H1 (cell line): Measurements from ENCODE around the gene ERLEC1. TPM values are rescaled to one million over a fixed set of nuclear protein-coding genes. Genes with fewer than 3 reads are reported as not detected.

Experiments
- KDM5A ChIP-seq: fragments of 200-600 bp; IDR thresholded peaks from 2 replicates; pipeline ENCODE4 v1.7.1; 2012; ENCODE audit warnings: mild to moderate bottlenecking, low read length, inconsistent platforms, mixed read lengths
- polyA plus RNA-seq, 7 experiments: library from polyadenylated mRNA; depleted of rRNA in 3 of 7; stranded (reverse) in 5 of 7; unstranded in 2 of 7; fragments of >200 nt in 5 of 7; fragments of 200-250 nt in 2 of 7; gene quantifications; 1 replicate in 5 of 7; 2 replicates in 1 of 7; 4 replicates in 1 of 7; pipeline versions ENCODE4 v1.2.1 to v1.2.3, GENCODE V29; 2011 to 2013; ENCODE audit warnings: missing spikeins in 2 of 7, mixed read lengths in 2 of 7
- total RNA-seq: library from RNA; stranded (reverse); fragmentation: NEBNext Ultra II Directional; extraction: Animal tissue kit (Norgen Biotek cat#: 25700); gene quantifications from 2 replicates; pipeline ENCODE4 v1.2.1, GENCODE V29; 2021
- TF ChIP-seq, protein P1 (sequence below): fragments of 300-600 bp; sonication (generic); IDR thresholded peaks from 2 replicates; pipeline ENCODE4 v1.7.1; 2012; ENCODE audit warnings: low read length, moderate library complexity, mild to moderate bottlenecking, inconsistent platforms; ENCODE audit not compliant: insufficient replicate concordance

Gene ERLEC1
- total and polyA plus RNA-seq, 2 of the 8 experiments (the other 6 are each of a cell fraction or from before 2014, with no cell fraction given): 12.9 to 26.7 TPM

GRCh38 chr2:53818854-53819435 is 32.1 kb downstream of the ERLEC1 start (continued):
- TF ChIP-seq, protein P1, sequence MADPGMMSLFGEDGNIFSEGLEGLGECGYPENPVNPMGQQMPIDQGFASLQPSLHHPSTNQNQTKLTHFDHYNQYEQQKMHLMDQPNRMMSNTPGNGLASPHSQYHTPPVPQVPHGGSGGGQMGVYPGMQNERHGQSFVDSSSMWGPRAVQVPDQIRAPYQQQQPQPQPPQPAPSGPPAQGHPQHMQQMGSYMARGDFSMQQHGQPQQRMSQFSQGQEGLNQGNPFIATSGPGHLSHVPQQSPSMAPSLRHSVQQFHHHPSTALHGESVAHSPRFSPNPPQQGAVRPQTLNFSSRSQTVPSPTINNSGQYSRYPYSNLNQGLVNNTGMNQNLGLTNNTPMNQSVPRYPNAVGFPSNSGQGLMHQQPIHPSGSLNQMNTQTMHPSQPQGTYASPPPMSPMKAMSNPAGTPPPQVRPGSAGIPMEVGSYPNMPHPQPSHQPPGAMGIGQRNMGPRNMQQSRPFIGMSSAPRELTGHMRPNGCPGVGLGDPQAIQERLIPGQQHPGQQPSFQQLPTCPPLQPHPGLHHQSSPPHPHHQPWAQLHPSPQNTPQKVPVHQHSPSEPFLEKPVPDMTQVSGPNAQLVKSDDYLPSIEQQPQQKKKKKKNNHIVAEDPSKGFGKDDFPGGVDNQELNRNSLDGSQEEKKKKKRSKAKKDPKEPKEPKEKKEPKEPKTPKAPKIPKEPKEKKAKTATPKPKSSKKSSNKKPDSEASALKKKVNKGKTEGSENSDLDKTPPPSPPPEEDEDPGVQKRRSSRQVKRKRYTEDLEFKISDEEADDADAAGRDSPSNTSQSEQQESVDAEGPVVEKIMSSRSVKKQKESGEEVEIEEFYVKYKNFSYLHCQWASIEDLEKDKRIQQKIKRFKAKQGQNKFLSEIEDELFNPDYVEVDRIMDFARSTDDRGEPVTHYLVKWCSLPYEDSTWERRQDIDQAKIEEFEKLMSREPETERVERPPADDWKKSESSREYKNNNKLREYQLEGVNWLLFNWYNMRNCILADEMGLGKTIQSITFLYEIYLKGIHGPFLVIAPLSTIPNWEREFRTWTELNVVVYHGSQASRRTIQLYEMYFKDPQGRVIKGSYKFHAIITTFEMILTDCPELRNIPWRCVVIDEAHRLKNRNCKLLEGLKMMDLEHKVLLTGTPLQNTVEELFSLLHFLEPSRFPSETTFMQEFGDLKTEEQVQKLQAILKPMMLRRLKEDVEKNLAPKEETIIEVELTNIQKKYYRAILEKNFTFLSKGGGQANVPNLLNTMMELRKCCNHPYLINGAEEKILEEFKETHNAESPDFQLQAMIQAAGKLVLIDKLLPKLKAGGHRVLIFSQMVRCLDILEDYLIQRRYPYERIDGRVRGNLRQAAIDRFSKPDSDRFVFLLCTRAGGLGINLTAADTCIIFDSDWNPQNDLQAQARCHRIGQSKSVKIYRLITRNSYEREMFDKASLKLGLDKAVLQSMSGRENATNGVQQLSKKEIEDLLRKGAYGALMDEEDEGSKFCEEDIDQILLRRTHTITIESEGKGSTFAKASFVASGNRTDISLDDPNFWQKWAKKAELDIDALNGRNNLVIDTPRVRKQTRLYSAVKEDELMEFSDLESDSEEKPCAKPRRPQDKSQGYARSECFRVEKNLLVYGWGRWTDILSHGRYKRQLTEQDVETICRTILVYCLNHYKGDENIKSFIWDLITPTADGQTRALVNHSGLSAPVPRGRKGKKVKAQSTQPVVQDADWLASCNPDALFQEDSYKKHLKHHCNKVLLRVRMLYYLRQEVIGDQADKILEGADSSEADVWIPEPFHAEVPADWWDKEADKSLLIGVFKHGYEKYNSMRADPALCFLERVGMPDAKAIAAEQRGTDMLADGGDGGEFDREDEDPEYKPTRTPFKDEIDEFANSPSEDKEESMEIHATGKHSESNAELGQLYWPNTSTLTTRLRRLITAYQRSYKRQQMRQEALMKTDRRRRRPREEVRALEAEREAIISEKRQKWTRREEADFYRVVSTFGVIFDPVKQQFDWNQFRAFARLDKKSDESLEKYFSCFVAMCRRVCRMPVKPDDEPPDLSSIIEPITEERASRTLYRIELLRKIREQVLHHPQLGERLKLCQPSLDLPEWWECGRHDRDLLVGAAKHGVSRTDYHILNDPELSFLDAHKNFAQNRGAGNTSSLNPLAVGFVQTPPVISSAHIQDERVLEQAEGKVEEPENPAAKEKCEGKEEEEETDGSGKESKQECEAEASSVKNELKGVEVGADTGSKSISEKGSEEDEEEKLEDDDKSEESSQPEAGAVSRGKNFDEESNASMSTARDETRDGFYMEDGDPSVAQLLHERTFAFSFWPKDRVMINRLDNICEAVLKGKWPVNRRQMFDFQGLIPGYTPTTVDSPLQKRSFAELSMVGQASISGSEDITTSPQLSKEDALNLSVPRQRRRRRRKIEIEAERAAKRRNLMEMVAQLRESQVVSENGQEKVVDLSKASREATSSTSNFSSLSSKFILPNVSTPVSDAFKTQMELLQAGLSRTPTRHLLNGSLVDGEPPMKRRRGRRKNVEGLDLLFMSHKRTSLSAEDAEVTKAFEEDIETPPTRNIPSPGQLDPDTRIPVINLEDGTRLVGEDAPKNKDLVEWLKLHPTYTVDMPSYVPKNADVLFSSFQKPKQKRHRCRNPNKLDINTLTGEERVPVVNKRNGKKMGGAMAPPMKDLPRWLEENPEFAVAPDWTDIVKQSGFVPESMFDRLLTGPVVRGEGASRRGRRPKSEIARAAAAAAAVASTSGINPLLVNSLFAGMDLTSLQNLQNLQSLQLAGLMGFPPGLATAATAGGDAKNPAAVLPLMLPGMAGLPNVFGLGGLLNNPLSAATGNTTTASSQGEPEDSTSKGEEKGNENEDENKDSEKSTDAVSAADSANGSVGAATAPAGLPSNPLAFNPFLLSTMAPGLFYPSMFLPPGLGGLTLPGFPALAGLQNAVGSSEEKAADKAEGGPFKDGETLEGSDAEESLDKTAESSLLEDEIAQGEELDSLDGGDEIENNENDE: no peak
- TF ChIP-seq KDM5A: no peak
